HCT116 (cell line): ENCODE results near the gene ASB4. TPM values are rescaled to one million over a fixed set of nuclear protein-coding genes. Genes with fewer than 3 reads are reported as not detected.
"Not testable (repeated sequence)": the region's sequence is repeated elsewhere in the genome, so short reads cannot be mapped to it uniquely, and the experiment has no call there.

ENCODE experiments used
- ATAC-seq: fragments of 200-7000 bp; cut with Tn5 transposase; 2 replicates; pipeline ENCODE4 v1.9.1; 2020; ENCODE audit warnings: mild to moderate bottlenecking, moderate library complexity
- BruUV-seq: library from RNA; stranded (reverse); fragments of 400-500 nt; replicated peaks from 2 replicates; lab custom pipeline; 2021; lab: Mats Ljungman, UMichigan
- CTCF ChIA-PET: fragments of 300-600 bp; sonication (Branson Sonifier 250); formaldehyde crosslinking; loops from one replicate; lab custom pipeline; 2021; ENCODE audit warnings: antibody characterized with exemption; lab: Charles Lee
- POLR2A ChIA-PET: fragments of 300-600, 350-600 bp; sonication (Branson Sonifier 250); formaldehyde crosslinking; loops from one replicate; lab custom pipeline; 2021; ENCODE audit warnings: antibody characterized with exemption; lab: Charles Lee
- RAD21 ChIA-PET, 2 experiments: fragments of 300-600 bp; sonication (Branson Sonifier 250); formaldehyde crosslinking; loops; one replicate each; lab custom pipeline; 2023; ENCODE audit warnings: low total read pairs in 2 of 2; ENCODE audit not compliant: uncharacterized antibody in 2 of 2, unreplicated experiment in 2 of 2, low non-redundant PET in 1 of 2; lab: Charles Lee
- DNase-seq: peaks from one replicate; pipeline ENCODE4 v3.0.0-alpha.2; 2010; ENCODE audit warnings: low read depth, low spot score
- H2AFZ ChIP-seq: fragments of 200-600 bp; shearing (Covaris generic), sonication (generic); 2 replicates; pipeline ENCODE4 v1.6.1; 2017; ENCODE audit warnings: low read depth, mixed run types, mixed read lengths, antibody characterized with exemption, low read length; ENCODE audit not compliant: poor library complexity, severe bottlenecking
- H3K27ac ChIP-seq: 2 replicates; pipeline ENCODE4 v1.5.1; 2012; ENCODE audit warnings: low read depth, low read length
- H3K27me3 ChIP-seq: fragments of 200-600 bp; sonication (generic); 2 replicates; pipeline ENCODE4 v1.6.1; 2016; ENCODE audit warnings: mixed run types, low read length, mixed read lengths; ENCODE audit not compliant: insufficient read depth
- H3K36me3 ChIP-seq, 2 experiments: fragments of 200-500 bp in 1 of 2; fragments of 200-600 bp in 1 of 2; sonication (Bioruptor generic) in 1 of 2; sonication (generic) in 1 of 2; 2 replicates each; pipeline versions ENCODE4 v1.5.1 to v1.6.1; 2014 to 2016; ENCODE audit warnings: low read length in 2 of 2, inconsistent platforms in 1 of 2, mixed read lengths in 1 of 2, mixed run types in 1 of 2; ENCODE audit not compliant: insufficient read depth in 2 of 2, control insufficient read depth in 1 of 2
- H3K4me1 ChIP-seq, 2 experiments: fragments of 200-600 bp in 1 of 2; sonication (generic) in 1 of 2; 2 replicates each; pipeline versions ENCODE4 v1.5.1 to v1.6.1; 2012 to 2017; ENCODE audit warnings: low read length in 2 of 2, inconsistent platforms in 1 of 2, mild to moderate bottlenecking in 1 of 2, mixed read lengths in 1 of 2, mixed run types in 1 of 2, moderate library complexity in 1 of 2; ENCODE audit not compliant: insufficient read depth in 2 of 2, control insufficient read depth in 1 of 2
- H3K4me2 ChIP-seq: fragments of 200-600 bp; sonication (generic); 2 replicates; pipeline ENCODE4 v1.6.1; 2017; ENCODE audit warnings: mixed run types, low read length, mixed read lengths
- H3K4me3 ChIP-seq, 2 experiments: fragments of 200-600 bp in 1 of 2; sonication (generic) in 1 of 2; replicated peaks in 1 of 2; 2 replicates each; pipeline ENCODE4 v1.5.1; 2011 to 2016; ENCODE audit warnings: low read length in 2 of 2, control low read depth in 1 of 2, low read depth in 1 of 2, mild to moderate bottlenecking in 1 of 2, mixed read lengths in 1 of 2, mixed run types in 1 of 2
- H3K79me2 ChIP-seq: fragments of 200-600 bp; sonication (generic); 2 replicates; pipeline ENCODE4 v1.6.1; 2017; ENCODE audit warnings: mild to moderate bottlenecking, mixed run types, low read length, moderate library complexity, mixed read lengths; ENCODE audit not compliant: insufficient read depth
- H3K9ac ChIP-seq: fragments of 200-600 bp; sonication (generic); 2 replicates; pipeline ENCODE4 v1.6.1; 2016; ENCODE audit warnings: low read length, mixed read lengths
- H3K9me2 ChIP-seq: fragments of 200-600 bp; sonication (generic), shearing (Covaris generic); 2 replicates; pipeline ENCODE4 v1.6.1; 2017; ENCODE audit warnings: mixed run types, mild to moderate bottlenecking, moderate library complexity; ENCODE audit not compliant: insufficient read depth
- H3K9me3 ChIP-seq, 2 experiments: fragments of 200-500 bp in 1 of 2; fragments of 200-600 bp in 1 of 2; sonication (Bioruptor generic) in 1 of 2; sonication (generic) in 1 of 2; 2 replicates each; pipeline ENCODE4 v1.6.1; 2014 to 2017; ENCODE audit warnings: low read length in 2 of 2, mixed read lengths in 2 of 2, inconsistent platforms in 1 of 2, low read depth in 1 of 2, mild to moderate bottlenecking in 1 of 2, mixed run types in 1 of 2, moderate library complexity in 1 of 2; ENCODE audit not compliant: control insufficient read depth in 1 of 2, insufficient read depth in 1 of 2
- H4K20me1 ChIP-seq: fragments of 200-600 bp; sonication (generic), shearing (Covaris generic); 2 replicates; pipeline ENCODE4 v1.6.1; 2017; ENCODE audit warnings: mixed run types, mild to moderate bottlenecking, moderate library complexity; ENCODE audit not compliant: insufficient read depth
- CEBPB ChIP-seq: IDR thresholded peaks from 2 replicates; pipeline ENCODE4 v1.6.1; 2012; ENCODE audit warnings: low read depth
- EGR1 ChIP-seq: IDR thresholded peaks from 2 replicates; pipeline ENCODE4 v1.6.1; 2012; ENCODE audit warnings: low read depth
- EZH2 ChIP-seq: fragments of 200-600 bp; sonication (generic); IDR thresholded peaks from 2 replicates; pipeline ENCODE4 v1.6.1; 2017; ENCODE audit warnings: antibody characterized with exemption, mixed run types
- EZH2phosphoT487 ChIP-seq: fragments of 200-600 bp; IDR thresholded peaks from 2 replicates; pipeline ENCODE4 v1.6.1; 2018; ENCODE audit warnings: antibody characterized with exemption, borderline replicate concordance
- FOSL1 ChIP-seq: IDR thresholded peaks from 2 replicates; pipeline ENCODE4 v1.6.1; 2012; ENCODE audit warnings: low read depth
- JUND ChIP-seq: IDR thresholded peaks from 2 replicates; pipeline ENCODE4 v1.6.1; 2012
- SIN3A ChIP-seq: IDR thresholded peaks from 2 replicates; pipeline ENCODE4 v1.6.1; 2012; ENCODE audit warnings: low read depth
- SP1 ChIP-seq: IDR thresholded peaks from 2 replicates; pipeline ENCODE4 v1.6.1; 2012; ENCODE audit warnings: low read depth
- SRF ChIP-seq: IDR thresholded peaks from 2 replicates; pipeline ENCODE4 v1.6.1; 2012; ENCODE audit warnings: low read depth
- TCF7L2 ChIP-seq: IDR thresholded peaks from 2 replicates; pipeline ENCODE4 v1.7.0; 2011; ENCODE audit warnings: borderline replicate concordance, inconsistent platforms; ENCODE audit not compliant: insufficient read depth, insufficient read length; ENCODE audit errors: extremely low read depth
- YY1 ChIP-seq: IDR thresholded peaks from 2 replicates; pipeline ENCODE4 v1.6.1; 2011; ENCODE audit warnings: low read length, low read depth, moderate library complexity, mild to moderate bottlenecking; ENCODE audit not compliant: insufficient replicate concordance; ENCODE audit errors: extremely low read depth
- ZFX ChIP-seq: fragments of 450-650 bp; IDR thresholded peaks from 2 replicates; pipeline ENCODE4 v1.6.1; 2017
- ZNF274 ChIP-seq: fragments of 200-500 bp; sonication (Bioruptor generic); IDR thresholded peaks from 2 replicates; pipeline ENCODE4 v1.6.1; 2014; ENCODE audit warnings: mild to moderate bottlenecking, low read depth, low read length, inconsistent platforms
- intact Hi-C: fragments of 100-400 bp; cut with micrococcal nuclease; formaldehyde crosslinking; loops from 2 replicates; pipeline ENCODE4 v1.10.0; 2022
- total RNA-seq: library from RNA; stranded (reverse); gene quantifications from one replicate; pipeline ENCODE4 v1.2.1, GENCODE V29; 2021; ENCODE audit not compliant: unreplicated experiment
- TF ChIP-seq, protein P1 (sequence below): IDR thresholded peaks from 2 replicates; pipeline ENCODE4 v1.6.1; 2012
- TF ChIP-seq, protein P2 (sequence below): IDR thresholded peaks from 2 replicates; pipeline ENCODE4 v1.6.1; 2011; ENCODE audit warnings: mild to moderate bottlenecking, low read length, moderate library complexity; ENCODE audit not compliant: insufficient replicate concordance; ENCODE audit errors: extremely low read depth
- TF ChIP-seq, protein P3 (sequence below): IDR thresholded peaks from 2 replicates; pipeline ENCODE4 v1.6.1; 2012; ENCODE audit warnings: low read depth

Gene ASB4
- total RNA-seq, 1 experiment from 2014 or later, result 0.12 TPM

DNA sequence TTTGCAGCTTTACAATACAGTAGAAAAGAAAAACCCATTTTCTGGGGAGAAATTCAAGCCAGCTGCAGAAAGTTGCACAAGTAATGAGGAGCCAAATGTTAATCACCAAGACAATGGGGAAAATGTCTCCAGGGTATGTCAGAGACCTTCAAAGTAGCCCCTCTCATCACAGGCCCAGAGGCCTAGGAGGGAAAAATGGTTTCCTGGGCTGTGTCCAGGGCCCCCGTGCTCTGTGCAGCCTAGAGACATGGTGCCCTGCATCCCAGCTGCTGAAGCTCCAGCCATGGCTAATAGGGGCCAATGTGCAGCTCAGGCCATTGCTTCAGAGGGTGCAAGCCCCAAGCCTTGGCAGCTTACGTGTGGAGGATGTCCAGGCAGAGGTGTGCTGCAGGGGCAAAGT, 25.1 kb upstream of the ASB4 start:
- CTCF ChIA-PET, intact Hi-C loops, RAD21 ChIA-PET, POLR2A ChIA-PET, H3K4me1 ChIP-seq, H3K9me3 ChIP-seq, H3K4me2 ChIP-seq, H2AFZ ChIP-seq, ATAC-seq, H3K27me3 ChIP-seq, BruUV-seq, H4K20me1 ChIP-seq, H3K27ac ChIP-seq, H3K9me2 ChIP-seq, DNase-seq, H3K36me3 ChIP-seq, H3K4me3 ChIP-seq, H3K79me2 ChIP-seq, H3K9ac ChIP-seq: not testable (repeated sequence)

DNA sequence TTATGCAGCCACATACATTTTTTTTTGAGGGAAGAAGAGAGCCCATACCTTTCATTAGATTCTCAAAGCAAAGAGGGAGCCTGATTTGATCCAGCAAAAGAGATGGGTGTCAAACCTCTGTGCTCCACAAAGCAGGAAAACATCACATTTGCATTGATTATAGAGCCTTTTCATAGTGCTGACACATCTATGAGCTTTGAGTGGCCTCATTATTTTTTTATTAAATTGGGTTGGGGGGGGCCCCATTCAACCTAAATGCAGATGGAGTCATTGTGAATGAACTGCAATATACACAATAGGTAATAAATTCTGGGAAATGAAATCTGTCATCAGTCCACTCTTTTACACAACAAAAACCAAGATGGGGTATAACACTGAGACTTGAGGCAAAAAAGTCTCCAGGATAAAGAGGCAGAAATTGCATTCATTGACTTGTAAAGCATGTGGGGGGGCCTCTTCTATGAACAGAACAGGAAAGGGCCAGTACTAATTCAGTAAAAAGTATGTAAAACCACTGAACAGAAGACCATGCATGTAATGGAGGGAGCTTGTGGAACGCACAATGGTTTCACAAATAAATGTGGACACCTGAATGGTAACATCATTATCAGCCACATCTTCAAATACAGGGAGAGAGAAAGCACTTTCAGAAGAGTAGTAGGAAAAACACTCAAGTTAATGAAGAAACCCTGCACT, 17.7 kb upstream of the ASB4 start:
- Histone ChIP-seq H3K9me2 (no peaks in the 10 kb centered on the region), H3K4me1 (peaks cover 12% of the 10 kb centered on the region in 2 experiments; a peak in 3 of 4 replicates), H3K79me2 (no peaks in the 10 kb centered on the region), H3K9ac (no peak overlapping the region), H3K27me3 (no peaks in the 10 kb centered on the region), H3K9me3 (no peaks in the 10 kb centered on the region), H3K36me3 (no peaks in the 10 kb centered on the region), H2AFZ (no peak overlapping the region), H4K20me1 (no peaks in the 10 kb centered on the region), H3K4me3 (no peak overlapping the region), H3K27ac (no peak overlapping the region), H3K4me2 (no peak overlapping the region)
- CTCF ChIA-PET, result no interaction called here
- POLR2A ChIA-PET, result no interaction called here
- ATAC-seq (no peak), DNase-seq (no peak)
- intact Hi-C loops, result no loop called here
- TF ChIP-seq, protein P1, sequence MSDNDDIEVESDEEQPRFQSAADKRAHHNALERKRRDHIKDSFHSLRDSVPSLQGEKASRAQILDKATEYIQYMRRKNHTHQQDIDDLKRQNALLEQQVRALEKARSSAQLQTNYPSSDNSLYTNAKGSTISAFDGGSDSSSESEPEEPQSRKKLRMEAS, result no peak
- TF ChIP-seq EGR1 (no peak), SRF (no peak), EZH2 (no peak), YY1 (no peak), EZH2phosphoT487 (no peak), FOSL1 (no peak), CEBPB (no peak), SP1 (no peak), SIN3A (no peak), TCF7L2 (no peak), ZNF274 (no peak), JUND (no peak), ZFX (no peak)
- TF ChIP-seq, protein P2, sequence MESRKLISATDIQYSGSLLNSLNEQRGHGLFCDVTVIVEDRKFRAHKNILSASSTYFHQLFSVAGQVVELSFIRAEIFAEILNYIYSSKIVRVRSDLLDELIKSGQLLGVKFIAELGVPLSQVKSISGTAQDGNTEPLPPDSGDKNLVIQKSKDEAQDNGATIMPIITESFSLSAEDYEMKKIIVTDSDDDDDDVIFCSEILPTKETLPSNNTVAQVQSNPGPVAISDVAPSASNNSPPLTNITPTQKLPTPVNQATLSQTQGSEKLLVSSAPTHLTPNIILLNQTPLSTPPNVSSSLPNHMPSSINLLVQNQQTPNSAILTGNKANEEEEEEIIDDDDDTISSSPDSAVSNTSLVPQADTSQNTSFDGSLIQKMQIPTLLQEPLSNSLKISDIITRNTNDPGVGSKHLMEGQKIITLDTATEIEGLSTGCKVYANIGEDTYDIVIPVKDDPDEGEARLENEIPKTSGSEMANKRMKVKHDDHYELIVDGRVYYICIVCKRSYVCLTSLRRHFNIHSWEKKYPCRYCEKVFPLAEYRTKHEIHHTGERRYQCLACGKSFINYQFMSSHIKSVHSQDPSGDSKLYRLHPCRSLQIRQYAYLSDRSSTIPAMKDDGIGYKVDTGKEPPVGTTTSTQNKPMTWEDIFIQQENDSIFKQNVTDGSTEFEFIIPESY, result no peak
- TF ChIP-seq, protein P3, sequence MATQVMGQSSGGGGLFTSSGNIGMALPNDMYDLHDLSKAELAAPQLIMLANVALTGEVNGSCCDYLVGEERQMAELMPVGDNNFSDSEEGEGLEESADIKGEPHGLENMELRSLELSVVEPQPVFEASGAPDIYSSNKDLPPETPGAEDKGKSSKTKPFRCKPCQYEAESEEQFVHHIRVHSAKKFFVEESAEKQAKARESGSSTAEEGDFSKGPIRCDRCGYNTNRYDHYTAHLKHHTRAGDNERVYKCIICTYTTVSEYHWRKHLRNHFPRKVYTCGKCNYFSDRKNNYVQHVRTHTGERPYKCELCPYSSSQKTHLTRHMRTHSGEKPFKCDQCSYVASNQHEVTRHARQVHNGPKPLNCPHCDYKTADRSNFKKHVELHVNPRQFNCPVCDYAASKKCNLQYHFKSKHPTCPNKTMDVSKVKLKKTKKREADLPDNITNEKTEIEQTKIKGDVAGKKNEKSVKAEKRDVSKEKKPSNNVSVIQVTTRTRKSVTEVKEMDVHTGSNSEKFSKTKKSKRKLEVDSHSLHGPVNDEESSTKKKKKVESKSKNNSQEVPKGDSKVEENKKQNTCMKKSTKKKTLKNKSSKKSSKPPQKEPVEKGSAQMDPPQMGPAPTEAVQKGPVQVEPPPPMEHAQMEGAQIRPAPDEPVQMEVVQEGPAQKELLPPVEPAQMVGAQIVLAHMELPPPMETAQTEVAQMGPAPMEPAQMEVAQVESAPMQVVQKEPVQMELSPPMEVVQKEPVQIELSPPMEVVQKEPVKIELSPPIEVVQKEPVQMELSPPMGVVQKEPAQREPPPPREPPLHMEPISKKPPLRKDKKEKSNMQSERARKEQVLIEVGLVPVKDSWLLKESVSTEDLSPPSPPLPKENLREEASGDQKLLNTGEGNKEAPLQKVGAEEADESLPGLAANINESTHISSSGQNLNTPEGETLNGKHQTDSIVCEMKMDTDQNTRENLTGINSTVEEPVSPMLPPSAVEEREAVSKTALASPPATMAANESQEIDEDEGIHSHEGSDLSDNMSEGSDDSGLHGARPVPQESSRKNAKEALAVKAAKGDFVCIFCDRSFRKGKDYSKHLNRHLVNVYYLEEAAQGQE, result no peak
- BruUV-seq, result no TSS peak
- RAD21 ChIA-PET, result no interaction called here
